HCT116 (cell line): ENCODE results near the gene GABBR2. TPM values are rescaled to one million over a fixed set of nuclear protein-coding genes. Genes with fewer than 3 reads are reported as not detected.

Source experiments
- ATAC-seq: fragments of 200-7000 bp; cut with Tn5 transposase; 2 replicates; pipeline ENCODE4 v1.9.1; 2020; ENCODE audit warnings: mild to moderate bottlenecking, moderate library complexity
- BruUV-seq: library from RNA; stranded (reverse); fragments of 400-500 nt; replicated peaks from 2 replicates; lab custom pipeline; 2021; lab: Mats Ljungman, UMichigan
- CTCF ChIA-PET: fragments of 300-600 bp; sonication (Branson Sonifier 250); formaldehyde crosslinking; loops from one replicate; lab custom pipeline; 2021; ENCODE audit warnings: antibody characterized with exemption; lab: Charles Lee
- POLR2A ChIA-PET: fragments of 300-600, 350-600 bp; sonication (Branson Sonifier 250); formaldehyde crosslinking; loops from one replicate; lab custom pipeline; 2021; ENCODE audit warnings: antibody characterized with exemption; lab: Charles Lee
- RAD21 ChIA-PET, 2 experiments: fragments of 300-600 bp; sonication (Branson Sonifier 250); formaldehyde crosslinking; loops; one replicate each; lab custom pipeline; 2023; ENCODE audit warnings: low total read pairs in 2 of 2; ENCODE audit not compliant: uncharacterized antibody in 2 of 2, unreplicated experiment in 2 of 2, low non-redundant PET in 1 of 2; lab: Charles Lee
- DNase-seq: peaks from one replicate; pipeline ENCODE4 v3.0.0-alpha.2; 2010; ENCODE audit warnings: low read depth, low spot score
- H2AFZ ChIP-seq: fragments of 200-600 bp; shearing (Covaris generic), sonication (generic); 2 replicates; pipeline ENCODE4 v1.6.1; 2017; ENCODE audit warnings: low read depth, mixed run types, mixed read lengths, antibody characterized with exemption, low read length; ENCODE audit not compliant: poor library complexity, severe bottlenecking
- H3K27ac ChIP-seq: 2 replicates; pipeline ENCODE4 v1.5.1; 2012; ENCODE audit warnings: low read depth, low read length
- H3K27me3 ChIP-seq: fragments of 200-600 bp; sonication (generic); 2 replicates; pipeline ENCODE4 v1.6.1; 2016; ENCODE audit warnings: mixed run types, low read length, mixed read lengths; ENCODE audit not compliant: insufficient read depth
- H3K36me3 ChIP-seq, 2 experiments: fragments of 200-500 bp in 1 of 2; fragments of 200-600 bp in 1 of 2; sonication (Bioruptor generic) in 1 of 2; sonication (generic) in 1 of 2; 2 replicates each; pipeline versions ENCODE4 v1.5.1 to v1.6.1; 2014 to 2016; ENCODE audit warnings: low read length in 2 of 2, inconsistent platforms in 1 of 2, mixed read lengths in 1 of 2, mixed run types in 1 of 2; ENCODE audit not compliant: insufficient read depth in 2 of 2, control insufficient read depth in 1 of 2
- H3K4me1 ChIP-seq, 2 experiments: fragments of 200-600 bp in 1 of 2; sonication (generic) in 1 of 2; 2 replicates each; pipeline versions ENCODE4 v1.5.1 to v1.6.1; 2012 to 2017; ENCODE audit warnings: low read length in 2 of 2, inconsistent platforms in 1 of 2, mild to moderate bottlenecking in 1 of 2, mixed read lengths in 1 of 2, mixed run types in 1 of 2, moderate library complexity in 1 of 2; ENCODE audit not compliant: insufficient read depth in 2 of 2, control insufficient read depth in 1 of 2
- H3K4me2 ChIP-seq: fragments of 200-600 bp; sonication (generic); 2 replicates; pipeline ENCODE4 v1.6.1; 2017; ENCODE audit warnings: mixed run types, low read length, mixed read lengths
- H3K4me3 ChIP-seq, 2 experiments: fragments of 200-600 bp in 1 of 2; sonication (generic) in 1 of 2; replicated peaks in 1 of 2; 2 replicates each; pipeline ENCODE4 v1.5.1; 2011 to 2016; ENCODE audit warnings: low read length in 2 of 2, control low read depth in 1 of 2, low read depth in 1 of 2, mild to moderate bottlenecking in 1 of 2, mixed read lengths in 1 of 2, mixed run types in 1 of 2
- H3K79me2 ChIP-seq: fragments of 200-600 bp; sonication (generic); 2 replicates; pipeline ENCODE4 v1.6.1; 2017; ENCODE audit warnings: mild to moderate bottlenecking, mixed run types, low read length, moderate library complexity, mixed read lengths; ENCODE audit not compliant: insufficient read depth
- H3K9ac ChIP-seq: fragments of 200-600 bp; sonication (generic); 2 replicates; pipeline ENCODE4 v1.6.1; 2016; ENCODE audit warnings: low read length, mixed read lengths
- H3K9me2 ChIP-seq: fragments of 200-600 bp; sonication (generic), shearing (Covaris generic); 2 replicates; pipeline ENCODE4 v1.6.1; 2017; ENCODE audit warnings: mixed run types, mild to moderate bottlenecking, moderate library complexity; ENCODE audit not compliant: insufficient read depth
- H3K9me3 ChIP-seq, 2 experiments: fragments of 200-500 bp in 1 of 2; fragments of 200-600 bp in 1 of 2; sonication (Bioruptor generic) in 1 of 2; sonication (generic) in 1 of 2; 2 replicates each; pipeline ENCODE4 v1.6.1; 2014 to 2017; ENCODE audit warnings: low read length in 2 of 2, mixed read lengths in 2 of 2, inconsistent platforms in 1 of 2, low read depth in 1 of 2, mild to moderate bottlenecking in 1 of 2, mixed run types in 1 of 2, moderate library complexity in 1 of 2; ENCODE audit not compliant: control insufficient read depth in 1 of 2, insufficient read depth in 1 of 2
- H4K20me1 ChIP-seq: fragments of 200-600 bp; sonication (generic), shearing (Covaris generic); 2 replicates; pipeline ENCODE4 v1.6.1; 2017; ENCODE audit warnings: mixed run types, mild to moderate bottlenecking, moderate library complexity; ENCODE audit not compliant: insufficient read depth
- CBX3 ChIP-seq: IDR thresholded peaks from 2 replicates; pipeline ENCODE4 v1.6.1; 2012; ENCODE audit warnings: low read depth
- ELF1 ChIP-seq: IDR thresholded peaks from 2 replicates; pipeline ENCODE4 v1.6.1; 2012; ENCODE audit warnings: low read depth, borderline replicate concordance
- EZH2phosphoT487 ChIP-seq: fragments of 200-600 bp; IDR thresholded peaks from 2 replicates; pipeline ENCODE4 v1.6.1; 2018; ENCODE audit warnings: antibody characterized with exemption, borderline replicate concordance
- RAD21 ChIP-seq: IDR thresholded peaks from 2 replicates; pipeline ENCODE4 v1.6.1; 2012; ENCODE audit warnings: low read depth, mild to moderate bottlenecking
- ZFX ChIP-seq: fragments of 450-650 bp; IDR thresholded peaks from 2 replicates; pipeline ENCODE4 v1.6.1; 2017
- ZNF274 ChIP-seq: fragments of 200-500 bp; sonication (Bioruptor generic); IDR thresholded peaks from 2 replicates; pipeline ENCODE4 v1.6.1; 2014; ENCODE audit warnings: mild to moderate bottlenecking, low read depth, low read length, inconsistent platforms
- intact Hi-C: fragments of 100-400 bp; cut with micrococcal nuclease; formaldehyde crosslinking; loops from 2 replicates; pipeline ENCODE4 v1.10.0; 2022
- total RNA-seq: library from RNA; stranded (reverse); gene quantifications from one replicate; pipeline ENCODE4 v1.2.1, GENCODE V29; 2021; ENCODE audit not compliant: unreplicated experiment
- TF ChIP-seq, protein P1 (sequence below): IDR thresholded peaks from 2 replicates; pipeline ENCODE4 v1.6.1; 2011; ENCODE audit warnings: mild to moderate bottlenecking, low read length, moderate library complexity; ENCODE audit not compliant: insufficient replicate concordance; ENCODE audit errors: extremely low read depth
- TF ChIP-seq, protein P2 (sequence below): IDR thresholded peaks from 2 replicates; pipeline ENCODE4 v1.6.1; 2012; ENCODE audit warnings: low read depth

Gene GABBR2
- total RNA-seq, 1 experiment from 2014 or later = 0.15 TPM

DNA sequence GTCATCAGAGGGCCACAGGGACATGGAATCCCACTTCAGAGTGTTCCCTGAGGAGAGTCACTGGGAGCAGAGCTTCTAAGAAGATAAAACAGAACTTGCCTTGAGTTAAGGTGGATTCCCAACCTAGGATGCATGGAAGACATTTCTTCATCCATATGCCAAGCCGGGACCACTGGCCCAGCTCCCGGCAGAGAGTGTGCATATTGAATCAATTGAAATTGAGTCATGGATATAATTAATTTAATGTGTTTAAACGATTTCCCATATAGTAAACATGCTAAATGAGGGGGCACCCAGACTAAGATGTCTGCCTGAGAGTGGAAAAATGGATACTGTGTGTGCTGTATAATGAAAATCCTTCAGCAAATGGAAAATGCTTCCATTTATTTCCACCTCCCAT, 258.9 kb downstream of the GABBR2 start:
- H3K9me3 ChIP-seq = no peaks in the 10 kb centered on the region
- DNase-seq (no peak), ATAC-seq (no peak)
- H3K36me3 ChIP-seq = no peaks in the 10 kb centered on the region
- TF ChIP-seq EZH2phosphoT487 (no peak), CBX3 (no peak), ELF1 (no peak), ZNF274 (no peak), RAD21 (no peak), ZFX (no peak)
- TF ChIP-seq, protein P1, sequence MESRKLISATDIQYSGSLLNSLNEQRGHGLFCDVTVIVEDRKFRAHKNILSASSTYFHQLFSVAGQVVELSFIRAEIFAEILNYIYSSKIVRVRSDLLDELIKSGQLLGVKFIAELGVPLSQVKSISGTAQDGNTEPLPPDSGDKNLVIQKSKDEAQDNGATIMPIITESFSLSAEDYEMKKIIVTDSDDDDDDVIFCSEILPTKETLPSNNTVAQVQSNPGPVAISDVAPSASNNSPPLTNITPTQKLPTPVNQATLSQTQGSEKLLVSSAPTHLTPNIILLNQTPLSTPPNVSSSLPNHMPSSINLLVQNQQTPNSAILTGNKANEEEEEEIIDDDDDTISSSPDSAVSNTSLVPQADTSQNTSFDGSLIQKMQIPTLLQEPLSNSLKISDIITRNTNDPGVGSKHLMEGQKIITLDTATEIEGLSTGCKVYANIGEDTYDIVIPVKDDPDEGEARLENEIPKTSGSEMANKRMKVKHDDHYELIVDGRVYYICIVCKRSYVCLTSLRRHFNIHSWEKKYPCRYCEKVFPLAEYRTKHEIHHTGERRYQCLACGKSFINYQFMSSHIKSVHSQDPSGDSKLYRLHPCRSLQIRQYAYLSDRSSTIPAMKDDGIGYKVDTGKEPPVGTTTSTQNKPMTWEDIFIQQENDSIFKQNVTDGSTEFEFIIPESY = no peak
- no peaks in the 10 kb centered on the region for H4K20me1 ChIP-seq
- CTCF ChIA-PET = no interaction called here
- intact Hi-C loops = no loop called here
- no peaks in the 10 kb centered on the region for H3K4me1 ChIP-seq
- no peak overlapping the region for H3K27ac ChIP-seq
- no peak overlapping the region for H3K9ac ChIP-seq
- no peaks in the 10 kb centered on the region for H3K9me2 ChIP-seq
- no peaks in the 10 kb centered on the region for H3K79me2 ChIP-seq
- POLR2A ChIA-PET = no interaction called here
- no peak overlapping the region for H3K4me2 ChIP-seq
- BruUV-seq = no TSS peak
- peaks cover 23% of the 10 kb centered on the region for H3K27me3 ChIP-seq
- H2AFZ ChIP-seq = no peak overlapping the region
- RAD21 ChIA-PET = no interaction called here
- no peak overlapping the region for H3K4me3 ChIP-seq

DNA sequence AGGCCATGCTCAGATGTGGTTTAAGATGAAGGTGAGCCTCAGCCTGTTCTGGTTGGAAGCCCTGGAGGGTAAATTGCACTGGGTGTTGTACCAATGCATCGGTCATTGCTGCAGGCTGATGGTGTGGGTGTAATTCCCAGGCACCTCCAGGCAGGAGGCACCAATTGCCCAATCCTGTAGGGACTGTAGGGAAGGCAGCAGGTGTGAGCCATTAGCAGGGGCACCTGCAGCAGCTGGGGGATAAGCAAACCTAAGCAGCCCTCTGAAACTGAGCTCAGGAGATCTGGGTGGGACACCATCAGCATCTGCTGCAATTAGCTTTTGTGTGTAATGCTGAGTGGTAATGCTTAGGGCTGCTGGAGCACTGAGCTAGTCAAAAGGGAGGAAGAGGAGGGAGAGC, 263.2 kb downstream of the GABBR2 start:
- DNase-seq = no peak

More for the DNA sequence above, 263.2 kb downstream of the GABBR2 start:
- no peak for ATAC-seq
- no peaks in the 10 kb centered on the region for H3K9me3 ChIP-seq
- H3K4me1 ChIP-seq = no peaks in the 10 kb centered on the region
- no peak overlapping the region for H3K4me2 ChIP-seq
- no peaks in the 10 kb centered on the region for H3K9me2 ChIP-seq
- no peaks in the 10 kb centered on the region for H4K20me1 ChIP-seq
- intact Hi-C loops = no loop called here
- TF ChIP-seq, protein P2, sequence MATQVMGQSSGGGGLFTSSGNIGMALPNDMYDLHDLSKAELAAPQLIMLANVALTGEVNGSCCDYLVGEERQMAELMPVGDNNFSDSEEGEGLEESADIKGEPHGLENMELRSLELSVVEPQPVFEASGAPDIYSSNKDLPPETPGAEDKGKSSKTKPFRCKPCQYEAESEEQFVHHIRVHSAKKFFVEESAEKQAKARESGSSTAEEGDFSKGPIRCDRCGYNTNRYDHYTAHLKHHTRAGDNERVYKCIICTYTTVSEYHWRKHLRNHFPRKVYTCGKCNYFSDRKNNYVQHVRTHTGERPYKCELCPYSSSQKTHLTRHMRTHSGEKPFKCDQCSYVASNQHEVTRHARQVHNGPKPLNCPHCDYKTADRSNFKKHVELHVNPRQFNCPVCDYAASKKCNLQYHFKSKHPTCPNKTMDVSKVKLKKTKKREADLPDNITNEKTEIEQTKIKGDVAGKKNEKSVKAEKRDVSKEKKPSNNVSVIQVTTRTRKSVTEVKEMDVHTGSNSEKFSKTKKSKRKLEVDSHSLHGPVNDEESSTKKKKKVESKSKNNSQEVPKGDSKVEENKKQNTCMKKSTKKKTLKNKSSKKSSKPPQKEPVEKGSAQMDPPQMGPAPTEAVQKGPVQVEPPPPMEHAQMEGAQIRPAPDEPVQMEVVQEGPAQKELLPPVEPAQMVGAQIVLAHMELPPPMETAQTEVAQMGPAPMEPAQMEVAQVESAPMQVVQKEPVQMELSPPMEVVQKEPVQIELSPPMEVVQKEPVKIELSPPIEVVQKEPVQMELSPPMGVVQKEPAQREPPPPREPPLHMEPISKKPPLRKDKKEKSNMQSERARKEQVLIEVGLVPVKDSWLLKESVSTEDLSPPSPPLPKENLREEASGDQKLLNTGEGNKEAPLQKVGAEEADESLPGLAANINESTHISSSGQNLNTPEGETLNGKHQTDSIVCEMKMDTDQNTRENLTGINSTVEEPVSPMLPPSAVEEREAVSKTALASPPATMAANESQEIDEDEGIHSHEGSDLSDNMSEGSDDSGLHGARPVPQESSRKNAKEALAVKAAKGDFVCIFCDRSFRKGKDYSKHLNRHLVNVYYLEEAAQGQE = no peak
- TF ChIP-seq ZFX (no peak), RAD21 (0 out of 2 replicates have a peak, but pooled peaks have one; percentile 7)
- TF ChIP-seq, all 23 proteins: peak for 1
- ChIA-PET RAD21 (interaction anchor here in 1 of 2 experiments (0.6 kb wide), 1 partner anchor 175 kb away, joined by 3 read pairs; no protein-coding TSS in a partner anchor), CTCF (no interaction called here), POLR2A (no interaction called here)
- no peak overlapping the region for H2AFZ ChIP-seq
- no peaks in the 10 kb centered on the region for H3K79me2 ChIP-seq
- H3K36me3 ChIP-seq = no peaks in the 10 kb centered on the region
- H3K4me3 ChIP-seq = no peak overlapping the region
- no peak overlapping the region for H3K9ac ChIP-seq
- H3K27me3 ChIP-seq = peaks cover 45% of the 10 kb centered on the region
- BruUV-seq = no TSS peak
- no peak overlapping the region for H3K27ac ChIP-seq
